Measurements from ENCODE around the gene ATP8B1. TPM values are rescaled to one million over a fixed set of nuclear protein-coding genes. Genes with fewer than 3 reads are reported as not detected.
A peak's percentile ranks its signal among the peaks of the same experiment; 100 is the strongest.

The ATP8B1 gene
- total and polyA plus RNA-seq, 2 donors (not counting 3 experiments of a cell fraction or from before 2014, with no cell fraction given), result 49.3 to 100 TPM

DNA sequence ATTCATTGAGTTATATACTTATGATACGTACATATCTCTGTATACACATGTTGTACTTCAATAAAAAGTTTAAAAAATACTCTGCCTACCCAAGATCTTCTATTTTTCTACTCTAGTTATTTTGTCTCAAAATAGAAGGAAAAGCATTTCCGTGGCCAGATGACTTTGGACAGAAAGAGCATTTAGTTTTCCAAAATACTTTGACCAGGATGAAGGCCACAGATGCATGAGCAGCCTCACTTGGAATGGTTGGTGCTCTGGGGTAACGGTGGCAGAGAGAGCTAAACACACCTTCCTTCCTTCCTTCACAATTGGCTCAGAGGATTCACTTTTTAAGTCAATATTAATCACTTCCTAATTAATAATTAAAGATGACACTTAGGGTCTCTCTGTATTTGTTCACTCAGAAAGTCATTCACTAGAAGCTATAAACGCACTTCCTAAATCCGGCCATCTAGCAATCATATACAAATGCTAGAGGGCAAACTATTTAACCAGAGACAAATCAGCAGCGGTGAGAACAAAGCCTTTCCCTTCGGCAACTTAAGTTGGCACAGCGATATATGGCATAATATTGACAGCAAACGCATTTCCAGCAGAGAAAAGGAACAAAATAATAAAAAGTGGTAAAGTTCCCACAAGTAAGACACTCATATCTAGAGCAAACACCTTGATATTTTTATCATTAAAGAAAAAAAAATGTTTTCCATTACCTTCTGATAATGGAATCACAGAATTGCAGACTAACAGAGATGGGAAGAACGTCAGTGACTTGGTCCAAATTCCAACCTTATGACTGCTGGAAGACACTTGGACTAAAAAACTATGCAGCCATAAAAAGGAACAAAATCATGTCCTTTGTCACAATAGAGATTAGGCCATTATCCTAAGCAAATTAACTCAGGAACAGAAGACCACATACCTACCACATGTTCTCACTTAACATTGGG, 125.6 kb downstream of the ATP8B1 start:
- TF ChIP-seq FOS (IDR thresholded peaks at IDR 0.05; ENCODE audit: borderline replicate concordance, insufficient read depth, low read length) (no peak), MAX (IDR thresholded peaks at IDR 0.05; ENCODE audit: insufficient read depth, insufficient read length) (no peak), MYC (IDR thresholded peaks at IDR 0.05; ENCODE audit: low read depth, low read length) (no peak), JUN (IDR thresholded peaks at IDR 0.05; ENCODE audit: borderline replicate concordance, insufficient read depth, insufficient read length, low read depth) (peak; percentile 34), POLR2AphosphoS5 (IDR thresholded peaks at IDR 0.05; ENCODE audit: insufficient read depth, low read depth, low read length) (no peak)
- TF ChIP-seq, protein P1, sequence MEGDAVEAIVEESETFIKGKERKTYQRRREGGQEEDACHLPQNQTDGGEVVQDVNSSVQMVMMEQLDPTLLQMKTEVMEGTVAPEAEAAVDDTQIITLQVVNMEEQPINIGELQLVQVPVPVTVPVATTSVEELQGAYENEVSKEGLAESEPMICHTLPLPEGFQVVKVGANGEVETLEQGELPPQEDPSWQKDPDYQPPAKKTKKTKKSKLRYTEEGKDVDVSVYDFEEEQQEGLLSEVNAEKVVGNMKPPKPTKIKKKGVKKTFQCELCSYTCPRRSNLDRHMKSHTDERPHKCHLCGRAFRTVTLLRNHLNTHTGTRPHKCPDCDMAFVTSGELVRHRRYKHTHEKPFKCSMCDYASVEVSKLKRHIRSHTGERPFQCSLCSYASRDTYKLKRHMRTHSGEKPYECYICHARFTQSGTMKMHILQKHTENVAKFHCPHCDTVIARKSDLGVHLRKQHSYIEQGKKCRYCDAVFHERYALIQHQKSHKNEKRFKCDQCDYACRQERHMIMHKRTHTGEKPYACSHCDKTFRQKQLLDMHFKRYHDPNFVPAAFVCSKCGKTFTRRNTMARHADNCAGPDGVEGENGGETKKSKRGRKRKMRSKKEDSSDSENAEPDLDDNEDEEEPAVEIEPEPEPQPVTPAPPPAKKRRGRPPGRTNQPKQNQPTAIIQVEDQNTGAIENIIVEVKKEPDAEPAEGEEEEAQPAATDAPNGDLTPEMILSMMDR (IDR thresholded peaks at IDR 0.05; ENCODE audit: extremely low read depth in 1 of 2, insufficient read depth in 1 of 2, low read depth in 1 of 2, low read length in 2 of 2), result no peak
- BruUV-seq (replicated peaks), result no TSS peak
- DNase-seq (ENCODE audit: low read depth, low spot score) (peak; percentile 88), FAIRE-seq (peak; percentile 12)
- H3K4me3 ChIP-seq (replicated peaks in 1 of 3; ENCODE audit: insufficient read depth in 1 of 3, low read depth in 1 of 3, low read length in 3 of 3), result no peak overlapping the region
- H3K4me1 ChIP-seq (ENCODE audit: control insufficient read depth, extremely low read depth, insufficient read depth, low read length), result peaks cover 36% of the 10 kb centered on the region
- CTCF ChIA-PET, result interaction anchor here (0.8 to 1.2 kb wide), 2 partner anchors 9 to 47 kb away, joined by 4 read pairs; no protein-coding TSS in a partner anchor
- H3K9ac ChIP-seq (replicated peaks; ENCODE audit: extremely low read depth, insufficient read depth, low read length), result peak overlapping the region; percentile 46
- dilution Hi-C loops (cut with MboI; ENCODE audit: extremely low pct_ligation_motif_present, low sequenced_read_pairs), result no loop called here
- H3K9me1 ChIP-seq (replicated peaks; ENCODE audit: control insufficient read depth, extremely low read depth, insufficient read depth, low read length), result no peaks in the 10 kb centered on the region
- H3K36me3 ChIP-seq (ENCODE audit: control insufficient read depth in 2 of 2, extremely low read depth in 1 of 2, insufficient read depth in 2 of 2, low read length in 2 of 2), result peaks cover 8 to 17% of the 10 kb centered on the region in 2 experiments
- intact Hi-C loops (cut with micrococcal nuclease), result loop anchor here (5.0 kb wide), 2 partner anchors 125 to 170 kb away; partner anchors contain the start of gene ATP8B1
- H3K79me2 ChIP-seq (ENCODE audit: control insufficient read depth, insufficient read depth, low read length), result no peaks in the 10 kb centered on the region
- H3K27ac ChIP-seq (ENCODE audit: insufficient read depth, low read depth, low read length), result peak overlapping the region; percentile 70
- POLR2A ChIA-PET, result interaction anchor here (0.6 kb wide), 1 partner anchor 11 kb away, joined by 3 read pairs; no protein-coding TSS in a partner anchor
- H3K27me3 ChIP-seq (ENCODE audit: control insufficient read depth in 2 of 2, insufficient read depth in 2 of 2, low read length in 2 of 2), result no peaks in the 10 kb centered on the region
- H3K4me2 ChIP-seq (ENCODE audit: insufficient read depth, low read length), result peak overlapping the region; percentile 30
- no peak overlapping the region for H2AFZ ChIP-seq (ENCODE audit: low read depth, low read length)
- no peaks in the 10 kb centered on the region for H4K20me1 ChIP-seq (replicated peaks; ENCODE audit: control insufficient read depth, extremely low read depth, insufficient read depth, low read length)
- H3K9me3 ChIP-seq (replicated peaks; ENCODE audit: control insufficient read depth, insufficient read depth, low read length), result no peaks in the 10 kb centered on the region

All from endothelial cell of umbilical vein (primary cell).